CD8-positive, alpha-beta memory T cell (primary cell): Measurements from ENCODE around the gene TBCD. TPM values are rescaled to one million over a fixed set of nuclear protein-coding genes. Genes with fewer than 3 reads are reported as not detected.
"Not testable (repeated sequence)": the region's sequence is repeated elsewhere in the genome, so short reads cannot be mapped to it uniquely, and the experiment has no call there.

Experiments used
- CTCF ChIA-PET: fragments of 350-600 bp; sonication (Branson Sonifier 250); formaldehyde crosslinking; loops from one replicate; lab custom pipeline; 2021; ENCODE audit warnings: antibody characterized with exemption; lab: Charles Lee
- POLR2A ChIA-PET: fragments of 350-600 bp; sonication (Branson Sonifier 250); formaldehyde crosslinking; loops from one replicate; lab custom pipeline; 2021; ENCODE audit warnings: antibody characterized with exemption; lab: Charles Lee
- DNase-seq, 5 donors: peaks; one replicate each; pipeline versions ENCODE4 v3.0.0 to v3.0.0-alpha.2; 2020 to 2022; ENCODE audit warnings: mixed read lengths in 1 of 5
- H3K27ac ChIP-seq: one replicate; pipeline ENCODE4 v1.7.0; 2013; ENCODE audit warnings: low read depth, mild to moderate bottlenecking, low read length, moderate library complexity
- H3K27me3 ChIP-seq: 2 replicates; pipeline ENCODE4 v1.7.0; 2013; ENCODE audit warnings: low read length, mild to moderate bottlenecking; ENCODE audit not compliant: insufficient read depth, poor library complexity, severe bottlenecking
- H3K36me3 ChIP-seq: 2 replicates; pipeline ENCODE4 v1.7.0; 2013; ENCODE audit warnings: mild to moderate bottlenecking, low read length, moderate library complexity; ENCODE audit not compliant: insufficient read depth
- H3K4me1 ChIP-seq: 2 replicates; pipeline ENCODE4 v1.7.0; 2013; ENCODE audit warnings: mild to moderate bottlenecking, low read length, moderate library complexity; ENCODE audit not compliant: insufficient read depth
- H3K4me3 ChIP-seq: 2 replicates; pipeline ENCODE4 v1.7.0; 2013; ENCODE audit warnings: mild to moderate bottlenecking, low read length
- H3K9me3 ChIP-seq: 2 replicates; pipeline ENCODE4 v1.7.0; 2013; ENCODE audit warnings: mild to moderate bottlenecking, low read length
- H3K27ac Mint-ChIP-seq, 8 donors: one replicate each; pipeline ENCODE4 v1.8.0; 2020 to 2021; ENCODE audit warnings: mixed read lengths in 8 of 8, mild to moderate bottlenecking in 6 of 8, inconsistent platforms in 3 of 8, moderate library complexity in 3 of 8
- H3K27me3 Mint-ChIP-seq, 2 donors: one replicate each; pipeline ENCODE4 v1.8.0; 2020 to 2021; ENCODE audit warnings: mixed read lengths in 2 of 2, mild to moderate bottlenecking in 1 of 2, moderate library complexity in 1 of 2
- H3K36me3 Mint-ChIP-seq, 3 donors: one replicate each; pipeline ENCODE4 v1.8.0; 2020 to 2021; ENCODE audit warnings: mixed read lengths in 3 of 3, inconsistent platforms in 1 of 3, mild to moderate bottlenecking in 1 of 3
- H3K4me1 Mint-ChIP-seq, 3 donors: one replicate each; pipeline ENCODE4 v1.8.0; 2020 to 2021; ENCODE audit warnings: mixed read lengths in 3 of 3, inconsistent platforms in 1 of 3, mild to moderate bottlenecking in 1 of 3
- H3K4me3 Mint-ChIP-seq, 7 donors: one replicate each; pipeline ENCODE4 v1.8.0; 2020 to 2021; ENCODE audit warnings: mixed read lengths in 7 of 7, mild to moderate bottlenecking in 6 of 7, moderate library complexity in 4 of 7, inconsistent platforms in 2 of 7
- H3K9me3 Mint-ChIP-seq, 5 donors: one replicate each; pipeline ENCODE4 v1.8.0; 2020 to 2022; ENCODE audit warnings: mixed read lengths in 5 of 5, mild to moderate bottlenecking in 3 of 5, moderate library complexity in 2 of 5, inconsistent platforms in 1 of 5
- polyA plus RNA-seq: library from polyadenylated mRNA; unstranded; fragments of 300-500 nt; fragmentation: Illumina TruSeq; gene quantifications from one replicate; pipeline ENCODE4 v1.2.3, GENCODE V29; 2021
- total RNA-seq, 2 experiments: library from RNA; stranded (reverse); gene quantifications; one replicate each; pipeline ENCODE4 v1.2.3, GENCODE V29; 2021

Gene TBCD
- total and polyA plus RNA-seq, 3 experiments from 2014 or later, result 79.1 to 130 (median 83.7) TPM

- H3K27ac ChIP-seq, result peak overlapping the region; percentile 31
- H3K27me3 ChIP-seq, result no peaks in the 10 kb centered on the region
- Mint-ChIP-seq H3K27ac (no peak overlapping the region), H3K9me3 (peaks cover 4 to 14% (median 5%) of the 10 kb centered on the region in 5 donors), H3K36me3 (peaks cover 10 to 28% (median 25%) of the 10 kb centered on the region in 3 donors), H3K4me3 (peak overlapping the region in 4 of 7 donors; percentile 38 to 75 (median 64)), H3K4me1 (peaks cover 0 to 7% (median 2%) of the 10 kb centered on the region in 3 donors), H3K27me3 (no peaks in the 10 kb centered on the region)
- no peaks in the 10 kb centered on the region for H3K9me3 ChIP-seq
- ChIA-PET POLR2A (interaction anchor here (0.6 kb wide), 1 partner anchor 1477 kb away, joined by 3 read pairs; no protein-coding TSS in a partner anchor), CTCF (no interaction called here)
- no peak overlapping the region for H3K4me3 ChIP-seq
- H3K4me1 ChIP-seq, result no peaks in the 10 kb centered on the region
- peaks cover 14% of the 10 kb centered on the region for H3K36me3 ChIP-seq
- DNase-seq, result no peak
Observed at GRCh38 chr17:82736511-82737185, 15.2 kb upstream of the TBCD start.

- Histone ChIP-seq H3K36me3 (peaks cover 14% of the 10 kb centered on the region), H3K27ac (peak overlapping the region; percentile 38), H3K4me1 (no peaks in the 10 kb centered on the region), H3K4me3 (no peak overlapping the region), H3K27me3 (no peaks in the 10 kb centered on the region), H3K9me3 (no peaks in the 10 kb centered on the region)
- no peak overlapping the region for H3K27ac Mint-ChIP-seq
- DNase-seq, result no peak
- ChIA-PET CTCF (no interaction called here), POLR2A (no interaction called here)
- peaks cover 0 to 7% (median under 1%) of the 10 kb centered on the region in 3 donors for H3K4me1 Mint-ChIP-seq
- H3K27me3 Mint-ChIP-seq, result no peaks in the 10 kb centered on the region
- H3K4me3 Mint-ChIP-seq, result peak overlapping the region in 1 of 7 donors; percentile 53
- H3K36me3 Mint-ChIP-seq, result peaks cover 10 to 30% (median 25%) of the 10 kb centered on the region in 3 donors
- H3K9me3 Mint-ChIP-seq, result peaks cover 2 to 11% (median 7%) of the 10 kb centered on the region in 5 donors
Observed at GRCh38 chr17:82737967-82738877, 13.6 kb upstream of the TBCD start.

- Histone ChIP-seq H3K27ac (no peak overlapping the region), H3K27me3 (no peaks in the 10 kb centered on the region), H3K4me1 (no peaks in the 10 kb centered on the region), H3K4me3 (no peak overlapping the region), H3K9me3 (no peaks in the 10 kb centered on the region), H3K36me3 (peaks cover 14% of the 10 kb centered on the region)
- ChIA-PET CTCF (interaction anchor here (0.6 kb wide), 1 partner anchor 253 kb away, joined by 3 read pairs; no protein-coding TSS in a partner anchor), POLR2A (no interaction called here)
- H3K27ac Mint-ChIP-seq, result no peak overlapping the region
- peaks cover 10 to 28% (median 24%) of the 10 kb centered on the region in 3 donors for H3K36me3 Mint-ChIP-seq
- H3K4me3 Mint-ChIP-seq, result no peak overlapping the region
- H3K27me3 Mint-ChIP-seq, result no peaks in the 10 kb centered on the region
- H3K4me1 Mint-ChIP-seq, result peaks cover 0 to 1% (median 0%) of the 10 kb centered on the region in 3 donors
- peaks cover 5 to 11% (median 7%) of the 10 kb centered on the region in 5 donors for H3K9me3 Mint-ChIP-seq
- DNase-seq, result no peak
Observed at GRCh38 chr17:82740906-82741759, 10.7 kb upstream of the TBCD start.

GRCh38 chr17:82743344-82744219, 8.3 kb upstream of the TBCD start:
- Histone ChIP-seq H3K27ac (no peak overlapping the region), H3K36me3 (peaks cover 14% of the 10 kb centered on the region), H3K9me3 (no peaks in the 10 kb centered on the region), H3K4me3 (no peak overlapping the region), H3K27me3 (no peaks in the 10 kb centered on the region), H3K4me1 (no peaks in the 10 kb centered on the region)
- H3K36me3 Mint-ChIP-seq, result peaks cover 10 to 27% (median 26%) of the 10 kb centered on the region in 3 donors
- CTCF ChIA-PET, result no interaction called here
- H3K27ac Mint-ChIP-seq, result no peak overlapping the region
- POLR2A ChIA-PET, result no interaction called here
- peaks cover 5 to 11% (median 8%) of the 10 kb centered on the region in 5 donors for H3K9me3 Mint-ChIP-seq
- no peaks in the 10 kb centered on the region for H3K4me1 Mint-ChIP-seq
- DNase-seq, result no peak
- H3K27me3 Mint-ChIP-seq, result no peaks in the 10 kb centered on the region
- no peak overlapping the region for H3K4me3 Mint-ChIP-seq

GRCh38 chr17:82744736-82745135, 7.1 kb upstream of the TBCD start:
- Mint-ChIP-seq H3K36me3 (peaks cover 10 to 27% (median 24%) of the 10 kb centered on the region in 3 donors), H3K9me3 (peaks cover 5 to 11% (median 8%) of the 10 kb centered on the region in 5 donors)
- H3K9me3 ChIP-seq, H3K4me1 Mint-ChIP-seq, DNase-seq, H3K4me1 ChIP-seq, H3K27me3 ChIP-seq, H3K4me3 Mint-ChIP-seq, H3K27ac ChIP-seq, H3K27ac Mint-ChIP-seq, H3K4me3 ChIP-seq, CTCF ChIA-PET, POLR2A ChIA-PET, H3K27me3 Mint-ChIP-seq: not testable (repeated sequence)
- H3K36me3 ChIP-seq, result peaks cover 14% of the 10 kb centered on the region

GRCh38 chr17:82745524-82745923, 6.3 kb upstream of the TBCD start:
- Mint-ChIP-seq H3K27me3 (no peaks in the 10 kb centered on the region), H3K4me1 (peaks cover 0 to 4% (median 0%) of the 10 kb centered on the region in 3 donors), H3K9me3 (peaks cover 5 to 10% (median 8%) of the 10 kb centered on the region in 5 donors), H3K27ac (no peak overlapping the region), H3K36me3 (peaks cover 9 to 19% (median 18%) of the 10 kb centered on the region in 3 donors), H3K4me3 (peak overlapping the region in 1 of 7 donors; percentile 60)
- no peak overlapping the region for H3K27ac ChIP-seq
- H3K9me3 ChIP-seq, result no peaks in the 10 kb centered on the region
- ChIA-PET POLR2A (no interaction called here), CTCF (no interaction called here)
- peaks cover 7% of the 10 kb centered on the region for H3K36me3 ChIP-seq
- no peaks in the 10 kb centered on the region for H3K4me1 ChIP-seq
- H3K27me3 ChIP-seq, result no peaks in the 10 kb centered on the region
- no peak overlapping the region for H3K4me3 ChIP-seq
- DNase-seq, result no peak

- Histone ChIP-seq H3K27ac (no peak overlapping the region), H3K27me3 (no peaks in the 10 kb centered on the region), H3K4me1 (peaks cover 13% of the 10 kb centered on the region), H3K36me3 (no peaks in the 10 kb centered on the region), H3K4me3 (no peak overlapping the region), H3K9me3 (no peaks in the 10 kb centered on the region)
- CTCF ChIA-PET, result no interaction called here
- H3K4me1 Mint-ChIP-seq, result peaks cover 8 to 16% (median 9%) of the 10 kb centered on the region in 3 donors
- H3K27me3 Mint-ChIP-seq, result no peaks in the 10 kb centered on the region
- POLR2A ChIA-PET, result no interaction called here
- peak overlapping the region in 1 of 8 donors; percentile 42 for H3K27ac Mint-ChIP-seq
- H3K4me3 Mint-ChIP-seq, result peak overlapping the region in 2 of 7 donors; percentile 73 to 87
- DNase-seq, result no peak
- peaks cover 0 to 8% (median 0%) of the 10 kb centered on the region in 5 donors for H3K9me3 Mint-ChIP-seq
- H3K36me3 Mint-ChIP-seq, result peaks cover 0 to 4% (median 0%) of the 10 kb centered on the region in 3 donors
Observed at GRCh38 chr17:82748756-82749155, 3.1 kb upstream of the TBCD start.
